Measurements from ENCODE around the gene ADRA2B. TPM values are rescaled to one million over a fixed set of nuclear protein-coding genes. Genes with fewer than 3 reads are reported as not detected.

The ADRA2B gene
- total RNA-seq, 1 experiment from 2014 or later, result 0.47 TPM

GRCh38 chr2:96145848-96146152 lies 29.4 kb upstream of the ADRA2B start:
- Histone ChIP-seq H3K9ac (ENCODE audit: low read length) (peak overlapping the region; percentile 98), H2AFZ (ENCODE audit: low read depth, low read length, poor library complexity, severe bottlenecking) (no peak overlapping the region), H3K27ac (ENCODE audit: low read depth, low read length) (no peak overlapping the region; the same call in 1 of the 2 replicates), H3K9me2 (ENCODE audit: insufficient read depth) (no peaks in the 10 kb centered on the region), H3K9me3 (ENCODE audit: control insufficient read depth in 1 of 2, insufficient read depth in 1 of 2, low read depth in 1 of 2, low read length in 2 of 2) (no peaks in the 10 kb centered on the region), H4K20me1 (ENCODE audit: insufficient read depth) (no peaks in the 10 kb centered on the region), H3K4me2 (ENCODE audit: low read length) (peak overlapping the region; percentile 97), H3K79me2 (ENCODE audit: insufficient read depth, low read length) (peaks cover 21% of the 10 kb centered on the region), H3K4me3 (replicated peaks in 1 of 2; ENCODE audit: low read depth in 1 of 2, low read length in 2 of 2) (peak overlapping the region; percentile 80 to 93; a peak in 3 of 4 replicates), H3K36me3 (ENCODE audit: control insufficient read depth in 1 of 2, insufficient read depth in 2 of 2, low read length in 2 of 2) (peaks cover 4 to 15% of the 10 kb centered on the region in 2 experiments; a peak in 2 of 4 replicates), H3K4me1 (ENCODE audit: control insufficient read depth in 1 of 2, insufficient read depth in 2 of 2, low read length in 2 of 2) (peaks cover 20 to 51% of the 10 kb centered on the region in 2 experiments), H3K27me3 (ENCODE audit: insufficient read depth, low read length) (no peaks in the 10 kb centered on the region)
- ATAC-seq, result no peak
- intact Hi-C loops (cut with micrococcal nuclease), result no loop called here
- CTCF ChIA-PET, result no interaction called here
- TF ChIP-seq ELF1 (IDR thresholded peaks at IDR 0.05; ENCODE audit: borderline replicate concordance, low read depth) (no peak), CBX3 (IDR thresholded peaks at IDR 0.05; ENCODE audit: low read depth) (no peak), ZNF274 (IDR thresholded peaks at IDR 0.05; ENCODE audit: low read depth, low read length) (no peak), EZH2phosphoT487 (IDR thresholded peaks at IDR 0.05; ENCODE audit: borderline replicate concordance) (no peak), POLR2AphosphoS5 (IDR thresholded peaks at IDR 0.05; ENCODE audit: low read depth, low read length) (no peak), REST (IDR thresholded peaks at IDR 0.05; ENCODE audit: low read depth) (no peak), SIN3A (IDR thresholded peaks at IDR 0.05; ENCODE audit: low read depth) (no peak), MAX (IDR thresholded peaks at IDR 0.05) (no peak), SP1 (IDR thresholded peaks at IDR 0.05; ENCODE audit: low read depth) (no peak)
- TSS peak; percentile 80 for BruUV-seq (replicated peaks)
- RAD21 ChIA-PET (ENCODE audit: low non-redundant PET in 1 of 2, low total read pairs in 2 of 2, uncharacterized antibody in 2 of 2, unreplicated experiment in 2 of 2), result no interaction called here
- POLR2A ChIA-PET, result no interaction called here
- no peak for DNase-seq (ENCODE audit: low read depth, low spot score)

Data from HCT116 (cell line).